ENCODE results near the gene NBPF15.
"Not testable (repeated sequence)": the region's sequence is repeated elsewhere in the genome, so short reads cannot be mapped to it uniquely, and the experiment has no call there.

The NBPF15 gene, protein sequence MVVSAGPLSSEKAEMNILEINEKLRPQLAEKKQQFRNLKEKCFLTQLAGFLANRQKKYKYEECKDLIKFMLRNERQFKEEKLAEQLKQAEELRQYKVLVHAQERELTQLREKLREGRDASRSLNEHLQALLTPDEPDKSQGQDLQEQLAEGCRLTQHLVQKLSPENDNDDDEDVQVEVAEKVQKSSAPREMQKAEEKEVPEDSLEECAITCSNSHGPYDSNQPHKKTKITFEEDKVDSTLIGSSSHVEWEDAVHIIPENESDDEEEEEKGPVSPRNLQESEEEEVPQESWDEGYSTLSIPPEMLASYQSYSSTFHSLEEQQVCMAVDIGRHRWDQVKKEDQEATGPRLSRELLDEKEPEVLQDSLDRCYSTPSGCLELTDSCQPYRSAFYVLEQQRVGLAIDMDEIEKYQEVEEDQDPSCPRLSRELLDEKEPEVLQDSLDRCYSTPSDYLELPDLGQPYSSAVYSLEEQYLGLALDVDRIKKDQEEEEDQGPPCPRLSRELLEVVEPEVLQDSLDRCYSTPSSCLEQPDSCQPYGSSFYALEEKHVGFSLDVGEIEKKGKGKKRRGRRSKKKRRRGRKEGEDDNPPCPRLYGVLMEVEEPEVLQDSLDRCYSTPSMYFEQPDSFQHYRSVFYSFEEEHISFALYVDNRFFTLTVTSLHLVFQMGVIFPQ

DNA sequence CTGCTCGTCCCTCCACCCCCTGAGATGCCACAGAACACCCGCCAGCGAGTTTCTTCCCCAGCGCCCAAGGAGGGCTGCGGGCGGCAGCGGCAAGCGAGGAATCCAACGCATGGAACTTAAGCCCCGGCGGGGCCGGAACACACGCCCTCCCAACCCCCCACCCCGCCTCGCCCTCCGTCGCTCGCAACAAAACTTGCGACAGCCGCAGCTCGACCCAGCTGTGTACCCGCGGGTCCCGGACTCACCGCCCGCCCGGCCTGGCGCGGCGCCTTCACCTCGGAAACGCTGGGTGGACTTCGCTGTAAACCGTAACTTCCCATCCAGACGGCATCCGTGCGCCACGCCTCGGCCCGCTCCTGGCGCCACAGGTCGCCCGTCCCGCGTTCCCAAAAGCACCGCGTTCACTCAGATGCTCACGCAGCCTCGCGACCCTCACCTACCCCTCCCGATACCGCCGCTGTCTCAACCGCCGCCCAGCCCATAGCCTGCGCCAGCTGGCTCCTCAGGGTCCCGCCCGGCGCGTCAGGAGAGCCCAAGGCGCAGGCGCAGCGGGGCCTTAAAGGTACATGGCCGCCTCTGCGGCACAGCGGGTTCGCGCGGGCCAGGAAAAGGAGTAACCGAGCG is at the start of gene NBPF15:
TSS of gene NBPF15 (minus strand) at position 534 of the 624 bp plus-strand sequence. CDS start 21,666 bp downstream, outside the sequence.
- peak within 1 kb of the TSS; percentile 40 for H3K4me3 ChIP-seq (ENCODE audit: low read depth, low read length)
- peak; percentile 63 for DNase-seq (ENCODE audit: low read depth)

DNA sequence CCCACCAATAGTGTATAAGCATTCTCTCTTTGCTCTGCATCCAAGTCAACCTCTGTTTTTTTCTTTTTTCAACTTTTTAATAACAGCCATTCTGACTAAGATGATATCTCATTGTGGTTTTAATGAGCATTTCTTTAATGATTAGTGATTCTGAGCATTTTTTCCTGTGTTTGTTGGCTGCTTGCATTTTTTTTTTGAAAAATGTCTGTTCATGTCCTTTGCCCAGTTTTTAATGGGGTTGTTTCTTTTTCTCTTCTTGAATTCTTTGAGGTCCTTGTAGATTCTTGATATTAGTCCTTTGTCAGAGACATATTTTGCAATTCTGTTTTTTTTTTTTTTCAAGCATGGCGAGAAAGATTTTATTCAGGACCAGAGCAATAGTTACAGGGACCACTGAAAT is 35.0 kb upstream of the NBPF15 start:
- not testable (repeated sequence) for H3K4me3 ChIP-seq (ENCODE audit: low read depth, low read length); DNase-seq (ENCODE audit: low read depth)

DNA sequence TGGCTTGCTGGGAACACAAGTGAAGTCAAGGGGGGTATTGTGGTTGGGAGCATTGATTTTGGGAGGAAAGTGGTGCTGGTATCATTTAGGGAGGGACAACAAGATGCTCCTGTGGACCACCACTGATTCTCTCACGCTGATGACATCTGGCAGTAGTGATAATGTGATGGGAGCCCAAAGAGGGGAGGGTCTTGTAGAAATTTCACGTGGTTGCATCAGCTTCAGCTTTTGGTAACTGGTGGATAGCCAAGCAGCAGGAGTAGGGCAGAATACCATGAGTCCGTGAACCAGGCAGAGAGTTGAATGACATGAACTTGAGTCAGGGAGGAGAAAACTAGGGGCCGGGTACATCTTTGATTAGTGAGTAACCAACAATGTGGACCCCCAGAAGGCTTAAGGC is 32.7 kb upstream of the NBPF15 start:
- H3K4me3 ChIP-seq (ENCODE audit: low read depth, low read length); DNase-seq (ENCODE audit: low read depth): not testable (repeated sequence)

DNA sequence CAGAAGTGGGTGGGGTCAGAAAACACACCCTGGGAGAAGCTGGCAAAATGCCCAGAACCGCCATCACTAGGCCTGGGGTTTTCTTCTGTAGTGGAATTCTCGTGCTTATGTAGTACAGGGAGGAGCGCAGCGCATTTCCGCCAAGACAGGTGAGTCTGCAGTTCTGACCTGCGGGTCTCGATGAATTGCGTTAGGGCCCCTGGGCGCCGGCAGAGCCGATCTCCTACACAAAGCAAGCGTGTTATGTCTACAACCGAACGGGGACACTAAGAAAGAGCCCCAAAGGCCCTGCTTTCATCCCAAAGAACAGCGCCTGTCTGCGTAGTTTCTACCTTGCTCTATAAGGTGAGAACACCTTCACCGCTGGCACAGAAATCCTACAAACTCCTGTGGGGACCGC is 28.9 kb upstream of the NBPF15 start:
- H3K4me3 ChIP-seq (ENCODE audit: low read depth, low read length), result not testable (repeated sequence)
- DNase-seq (ENCODE audit: low read depth), result peak; percentile 0

DNA sequence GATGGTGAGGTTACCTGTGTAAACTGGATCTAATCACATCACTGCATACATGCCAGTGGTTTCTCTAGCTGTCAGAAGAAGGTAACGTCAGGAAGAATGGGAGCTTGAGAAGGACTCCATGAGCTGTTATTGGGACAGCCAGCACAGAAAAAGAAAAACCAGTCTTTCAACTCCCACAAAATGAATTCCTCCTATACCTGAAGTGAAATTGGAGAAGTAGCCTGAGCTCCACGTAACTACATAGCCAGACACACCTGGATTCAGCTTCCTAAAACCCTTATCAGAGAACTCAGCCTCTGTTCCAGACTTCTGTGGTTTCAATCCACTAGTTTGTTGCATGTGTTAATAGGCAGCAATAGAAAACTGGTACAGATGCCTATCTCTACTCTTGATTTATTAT is 25.5 kb upstream of the NBPF15 start:
- H3K4me3 ChIP-seq (ENCODE audit: low read depth, low read length); DNase-seq (ENCODE audit: low read depth): not testable (repeated sequence)

DNA sequence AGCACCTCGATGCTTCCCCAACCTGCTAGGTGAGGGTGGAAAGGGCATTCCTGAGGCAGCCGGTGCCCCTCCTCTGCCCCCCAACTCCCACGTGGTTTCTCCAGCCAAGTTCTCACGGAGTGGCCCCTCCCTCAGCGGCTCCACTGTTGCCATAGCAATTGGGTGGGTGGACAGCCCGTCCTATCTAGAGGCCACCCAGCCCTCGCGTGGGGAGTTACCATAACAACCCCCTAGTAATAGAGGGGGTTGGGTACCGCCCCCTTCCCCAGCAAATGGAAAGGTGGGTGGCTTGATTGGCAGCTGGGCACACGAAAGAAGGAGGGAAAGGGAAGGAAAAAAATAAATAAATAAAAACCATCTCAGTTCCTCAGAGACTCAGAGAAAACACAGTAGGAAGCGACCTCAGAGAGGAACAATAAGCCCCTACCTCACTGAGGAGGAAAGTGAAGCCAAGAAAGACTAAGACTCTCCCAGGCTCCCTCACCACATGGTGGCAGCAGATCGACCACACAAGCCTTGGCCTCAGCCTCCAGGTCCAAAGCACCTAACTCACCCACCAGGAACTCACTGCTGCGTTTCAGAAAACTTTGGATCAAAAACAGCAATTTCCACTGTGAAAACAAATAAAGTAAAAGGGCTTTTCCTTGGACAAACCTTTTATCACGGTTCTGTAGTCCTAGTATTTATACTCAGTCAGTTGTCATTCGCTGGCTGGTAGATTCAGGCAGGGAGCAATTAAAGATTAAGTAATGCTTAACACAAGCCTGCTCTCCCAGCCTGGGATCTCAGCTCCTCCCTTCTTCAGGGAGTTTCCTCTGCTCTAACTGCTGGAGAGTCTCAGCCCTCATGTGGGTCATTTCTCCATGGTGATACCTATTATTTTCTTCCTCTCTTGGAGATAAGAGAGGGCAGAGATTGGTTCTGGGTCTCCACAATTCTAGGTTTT is 23.9 kb upstream of the NBPF15 start:
- H3K4me3 ChIP-seq (ENCODE audit: low read depth, low read length); DNase-seq (ENCODE audit: low read depth): not testable (repeated sequence)

DNA sequence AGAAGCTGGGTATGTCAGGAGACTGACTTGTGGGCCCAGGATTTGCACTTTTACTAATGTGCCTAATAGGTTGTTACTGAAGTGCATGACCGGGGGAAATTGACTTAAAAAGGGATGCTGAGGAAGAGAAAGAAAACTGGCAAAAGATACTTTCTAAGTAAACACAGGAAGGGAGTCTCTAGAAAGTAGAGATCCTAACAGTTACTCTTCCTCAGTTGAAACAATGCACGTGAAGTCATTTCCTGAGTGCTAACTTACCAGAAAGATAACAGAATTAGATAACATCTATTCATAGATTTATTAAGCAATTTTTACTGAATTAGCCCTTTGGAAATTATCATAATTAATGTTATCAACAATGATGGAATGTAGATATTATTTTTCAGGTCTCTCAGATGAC is 12.4 kb upstream of the NBPF15 start:
- not testable (repeated sequence) for H3K4me3 ChIP-seq (ENCODE audit: low read depth, low read length)

DNA sequence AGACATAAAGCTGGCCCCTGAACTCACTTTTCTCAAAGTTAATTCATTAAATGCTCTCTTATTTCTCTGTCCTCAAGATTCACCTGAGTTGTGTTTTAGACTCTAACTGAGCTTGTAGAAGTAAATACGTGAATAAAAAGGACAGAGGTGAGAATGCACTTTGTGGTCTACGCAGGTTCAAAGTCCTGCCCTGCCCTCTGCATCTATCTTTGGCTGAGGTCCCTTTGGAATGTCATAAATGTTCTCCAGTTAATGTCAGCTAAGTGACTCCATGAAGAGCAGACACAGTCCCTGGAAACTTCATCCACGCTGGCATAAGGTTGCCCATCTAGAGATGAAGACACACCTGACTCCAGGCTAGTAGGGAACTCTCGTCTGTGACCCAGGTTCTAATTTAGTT is 10.0 kb upstream of the NBPF15 start:
- H3K4me3 ChIP-seq (ENCODE audit: low read depth, low read length); DNase-seq (ENCODE audit: low read depth): not testable (repeated sequence)

More for the DNA sequence above, 12.4 kb upstream of the NBPF15 start:
- DNase-seq (ENCODE audit: low read depth), result not testable (repeated sequence)

DNA sequence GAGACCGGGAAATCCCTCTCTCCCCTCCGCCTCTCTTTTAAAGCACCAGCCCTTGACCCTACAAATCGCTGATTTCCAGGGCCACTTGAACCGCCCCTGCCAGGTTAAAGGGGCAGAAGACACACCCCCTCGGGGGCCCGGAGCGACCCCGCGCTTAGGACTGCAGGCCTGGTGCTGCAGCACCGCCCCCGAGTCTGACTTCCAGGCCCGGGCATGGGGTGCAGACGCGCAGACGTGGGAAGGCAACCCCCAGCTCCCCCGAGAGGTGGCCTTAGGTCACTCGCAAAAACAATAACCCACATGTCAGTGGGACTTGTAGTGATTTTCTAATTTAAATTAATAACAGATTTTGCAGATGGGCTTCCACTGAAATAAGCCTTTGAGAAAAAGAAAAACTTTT is 309 bp upstream of the NBPF15 start:
- not testable (repeated sequence) for H3K4me3 ChIP-seq (ENCODE audit: low read depth, low read length); DNase-seq (ENCODE audit: low read depth)

DNA sequence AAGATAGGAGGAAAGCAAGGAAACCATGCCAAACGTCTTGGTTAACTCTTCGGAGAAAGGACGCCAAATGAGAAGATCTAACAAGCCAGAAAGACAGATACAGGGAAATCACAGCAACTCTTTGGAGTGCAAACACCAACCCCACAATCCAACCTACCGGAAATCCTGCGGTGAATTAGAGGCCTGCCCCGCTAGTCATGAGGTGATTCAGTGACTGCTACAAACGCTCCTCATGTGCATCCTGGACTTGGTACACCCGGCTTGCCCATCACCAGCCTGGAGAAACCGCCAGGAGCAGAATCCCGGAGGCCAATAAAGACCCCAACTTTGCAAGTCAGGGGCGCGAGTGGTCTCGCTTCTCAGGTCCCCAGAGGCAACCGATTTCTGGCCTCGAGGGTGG is 783 bp downstream of the NBPF15 start:
- not testable (repeated sequence) for DNase-seq (ENCODE audit: low read depth)
- H3K4me3 ChIP-seq (ENCODE audit: low read depth, low read length), result peak overlapping the region; percentile 40

DNA sequence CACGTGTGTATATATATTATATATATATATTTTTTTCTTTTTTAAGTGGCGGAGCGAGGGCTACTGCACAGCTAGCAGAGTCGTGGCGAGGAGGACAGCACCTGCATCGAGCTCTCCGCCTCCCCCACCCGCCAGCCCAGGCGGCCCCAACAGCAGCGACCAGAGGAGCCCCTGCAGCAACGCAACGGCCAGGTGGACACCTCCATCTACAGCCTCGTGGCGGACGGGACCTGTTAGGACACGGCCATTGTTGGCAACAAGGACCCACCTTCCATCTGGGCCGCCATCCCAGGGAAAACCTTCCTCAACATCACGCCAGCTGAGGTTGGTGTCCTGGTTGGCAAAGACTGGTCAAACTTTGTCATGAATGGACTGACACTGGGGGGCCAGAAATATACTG is 19.1 kb downstream of the NBPF15 start:
- H3K4me3 ChIP-seq (ENCODE audit: low read depth, low read length); DNase-seq (ENCODE audit: low read depth): not testable (repeated sequence)

DNA sequence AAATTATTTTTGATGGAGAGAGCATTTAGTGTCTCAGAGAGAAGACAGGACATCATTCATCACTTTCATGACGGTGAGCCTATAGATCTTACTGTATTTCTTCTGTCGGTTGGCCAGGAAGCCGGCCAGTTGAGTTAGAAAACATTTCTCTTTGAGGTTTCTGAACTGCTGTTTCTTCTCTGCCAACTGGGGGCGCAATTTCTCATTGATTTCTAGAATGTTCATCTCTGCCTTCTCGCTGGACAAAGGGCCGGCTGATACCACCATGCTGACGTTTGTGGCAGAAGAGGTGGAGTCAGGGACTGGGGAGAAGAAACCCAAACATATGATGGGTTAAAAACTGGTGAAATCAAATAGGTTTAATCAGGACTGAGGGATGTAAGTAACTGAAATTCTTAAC is 21.7 kb downstream of the NBPF15 start:
- not testable (repeated sequence) for H3K4me3 ChIP-seq (ENCODE audit: low read depth, low read length); DNase-seq (ENCODE audit: low read depth)

DNA sequence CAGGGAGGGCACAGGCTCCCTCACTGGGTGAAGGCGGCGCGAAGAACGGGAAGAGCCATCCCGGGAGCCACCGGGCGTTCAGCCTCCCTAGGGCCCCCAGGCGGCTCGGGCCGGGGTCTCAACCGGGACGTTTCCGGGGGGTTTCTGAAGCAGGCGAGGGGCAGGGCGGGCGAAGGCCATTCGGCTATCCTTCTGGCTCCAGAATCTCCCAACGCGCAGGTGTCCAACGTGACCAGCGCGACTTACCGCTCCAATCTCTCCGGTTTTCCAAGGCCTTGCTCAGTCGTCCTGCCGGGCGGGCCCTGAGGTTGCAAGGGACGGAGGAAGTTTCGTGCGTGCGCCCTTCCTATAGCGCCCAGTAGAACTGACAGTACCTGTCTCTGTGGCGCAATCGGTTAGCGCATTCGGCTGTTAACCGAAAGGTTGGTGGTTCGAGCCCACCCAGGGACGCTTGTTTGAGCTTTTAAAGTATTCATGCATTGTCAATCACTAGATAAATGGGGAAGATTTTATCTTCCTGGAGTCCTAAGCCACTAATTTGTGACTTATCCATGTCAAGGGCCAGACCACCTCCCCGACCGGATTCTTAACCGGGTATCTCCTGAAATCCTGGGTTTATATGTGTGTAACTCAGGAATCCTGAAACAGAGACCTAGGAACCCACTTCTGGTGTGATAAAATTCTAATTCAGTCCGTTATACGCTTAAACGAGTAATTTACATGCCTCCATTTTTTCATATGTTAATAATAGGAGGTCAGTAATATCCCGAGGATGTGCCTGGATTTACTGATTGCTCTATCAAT is 42.4 kb downstream of the NBPF15 start:
- not testable (repeated sequence) for H3K4me3 ChIP-seq (ENCODE audit: low read depth, low read length)
- DNase-seq (ENCODE audit: low read depth), result peak; percentile 6

DNA sequence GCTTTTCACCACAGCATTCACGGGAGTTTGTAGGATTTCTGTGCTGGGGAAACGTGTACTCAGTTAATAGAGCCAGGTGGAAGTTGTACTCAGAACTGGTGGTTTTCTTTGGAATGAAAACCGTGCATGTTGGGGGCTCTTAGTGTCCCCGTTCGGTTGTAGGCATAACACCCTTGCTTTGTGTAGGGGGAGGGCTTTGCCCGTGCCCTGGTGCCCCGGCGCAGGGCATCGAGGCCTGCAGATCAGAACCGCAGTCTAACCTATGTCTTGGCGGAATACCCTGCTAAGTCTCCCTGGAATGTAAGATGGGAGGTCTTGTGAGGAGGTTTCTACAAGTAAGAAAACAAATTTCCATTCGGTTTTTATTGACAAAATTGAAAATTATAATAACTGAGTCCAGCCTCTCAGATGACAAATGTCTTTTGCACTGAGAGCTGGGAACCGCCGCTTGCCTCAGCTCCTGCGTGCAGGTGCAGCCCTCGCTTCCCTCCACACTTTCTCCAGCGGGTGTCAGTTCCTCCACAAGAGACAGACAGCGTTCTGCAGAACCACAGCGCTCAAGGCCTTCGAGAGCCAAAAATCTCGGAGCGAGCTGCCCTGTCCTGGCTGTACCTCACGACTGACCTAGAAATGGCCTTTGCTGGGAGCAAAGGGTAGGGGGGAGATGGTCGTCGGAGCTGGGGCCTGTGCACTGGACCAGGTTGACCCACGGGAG is 47.9 kb downstream of the NBPF15 start:
- peak overlapping the region; percentile 55 for H3K4me3 ChIP-seq (ENCODE audit: low read depth, low read length)
- DNase-seq (ENCODE audit: low read depth), result not testable (repeated sequence)
